Heart left ventricle (tissue), 16 donors: ENCODE data around the gene DHX38. TPM values are rescaled to one million over a fixed set of nuclear protein-coding genes. Genes with fewer than 3 reads are reported as not detected.

Experiments used
- ATAC-seq, 4 donors: fragments of 200-7000 bp; cut with Tn5 transposase; one replicate each; pipeline ENCODE4 v1.9.1; 2020 to 2022; ENCODE audit warnings: moderate library complexity in 4 of 4, mild to moderate bottlenecking in 3 of 4, moderate number of reproducible peaks in 1 of 4
- DNase-seq, 5 donors: peaks; one replicate each; pipeline ENCODE4 v3.0.0-alpha.2; 2020
- H3K27ac ChIP-seq, 12 donors: fragments of 200-600 bp; sonication (generic) in 4 of 12; one replicate each; pipeline versions ENCODE4 v1.5.0 to v1.8.0; 2016 to 2022; ENCODE audit warnings: mild to moderate bottlenecking in 2 of 12
- H3K27me3 ChIP-seq, 9 donors: fragments of 200-600 bp; sonication (generic) in 2 of 9; one replicate each; pipeline versions ENCODE4 v1.5.1 to v1.8.0; 2016 to 2022; ENCODE audit warnings: mild to moderate bottlenecking in 3 of 9
- H3K36me3 ChIP-seq, 9 donors: fragments of 200-600 bp; sonication (generic) in 2 of 9; one replicate each; pipeline versions ENCODE4 v1.5.0 to v1.8.0; 2018 to 2022; ENCODE audit warnings: mild to moderate bottlenecking in 2 of 9
- H3K4me1 ChIP-seq, 12 donors: fragments of 200-600 bp; sonication (generic) in 4 of 12; one replicate each; pipeline versions ENCODE4 v1.5.0 to v1.8.0; 2016 to 2022; ENCODE audit warnings: mild to moderate bottlenecking in 3 of 12
- H3K4me3 ChIP-seq, 12 donors: fragments of 200-600 bp; sonication (generic) in 4 of 12; one replicate each; pipeline versions ENCODE4 v1.5.0 to v1.8.0; 2017 to 2022; ENCODE audit warnings: mild to moderate bottlenecking in 9 of 12, moderate library complexity in 4 of 12
- H3K9me3 ChIP-seq, 12 donors: fragments of 200-600 bp; sonication (generic) in 4 of 12; one replicate each; pipeline versions ENCODE4 v1.5.0 to v1.8.0; 2016 to 2022; ENCODE audit warnings: mild to moderate bottlenecking in 1 of 12
- CTCF ChIP-seq, 12 donors: fragments of 200-600 bp; sonication (generic) in 4 of 12; IDR thresholded peaks; one replicate each; pipeline versions ENCODE4 v1.5.0 to v1.8.0; 2018 to 2022; ENCODE audit warnings: antibody characterized with exemption in 12 of 12, mild to moderate bottlenecking in 5 of 12
- POLR2A ChIP-seq, 2 donors: fragments of 450-650 bp; IDR thresholded peaks; one replicate each; pipeline ENCODE4 v1.6.1; 2017; ENCODE audit warnings: antibody characterized with exemption in 2 of 2, mild to moderate bottlenecking in 2 of 2, moderate library complexity in 2 of 2
- WGBS, 4 donors: extraction: QIAGEN DNeasy Blood & Tissue Kit in 2 of 4; methylation state at CpG; one replicate each; pipeline versions ENCODE4 v1.1.5 to v1.1.7; 2013 to 2018; 5-methylcytosine and 5-hydroxymethylcytosine counted together
- intact Hi-C, 10 donors: fragments of 100-400 bp; cut with DNase I; formaldehyde crosslinking; loops; one replicate each; pipeline versions ENCODE4 v1.11.1 to v1.14.2; 2022
- polyA plus RNA-seq, 2 donors: library from polyadenylated mRNA; stranded (reverse); fragments of 200-250 nt; gene quantifications; one replicate each; pipeline ENCODE4 v1.2.3, GENCODE V29; 2013
- total RNA-seq, 9 donors: library from RNA; depleted of rRNA in 2 of 9; stranded (reverse); fragments of >200 nt in 2 of 9; fragmentation: NEBNext Ultra II Directional in 3 of 9; extraction: Animal tissue kit (Norgen Biotek cat#: 25700) in 3 of 9; gene quantifications; one replicate each; pipeline versions ENCODE4 v1.1.0 to v1.2.4, GENCODE V29; 2016 to 2023
- donor health status: ischemic (EF 13 %, LVEDD 7.1; RV severe dilation, severe dysfunction).
- donor health status: healthy with polysubstance abuse.
- donor health status: DM: no; HTN: yes; CAD: no.
- donor health status: DM: no; HTN: no; CAD: no.
- donor health status: ischemic (EF 25% LVEDD 6.9; RV normal size, moderate dysfunction).
- donor health status: ischemic (EF 25% LVEDD 5.7; RV mildly dilated, moderate dysfunction).
- donor health status: healthy.
- donor health status: DM: yes; HTN: yes; CAD: no.
- donor health status: ischemic (EF 35%, LVEDD 5.7; RV mildly dilated, moderate dysfunction).
- donor health status: nonischemic (EF 11% LVEDD 7.7; RV severe dilation, severe dysfunction).
- donor health status: DM: yes; HTN: yes; CAD: no.
- donor health status: PGD.
- donor health status: ischemic (EF 29% LVEDD 5.4; RV normal size, mild dysfunction).
- donor health status: nonischemic (EF 23%, LVEDD 6.1; RV moderate dilation, normal function).

DHX38 gene
- total and polyA plus RNA-seq, 11 donors, result 30.6 to 66.5 (median 41.4) TPM

DNA sequence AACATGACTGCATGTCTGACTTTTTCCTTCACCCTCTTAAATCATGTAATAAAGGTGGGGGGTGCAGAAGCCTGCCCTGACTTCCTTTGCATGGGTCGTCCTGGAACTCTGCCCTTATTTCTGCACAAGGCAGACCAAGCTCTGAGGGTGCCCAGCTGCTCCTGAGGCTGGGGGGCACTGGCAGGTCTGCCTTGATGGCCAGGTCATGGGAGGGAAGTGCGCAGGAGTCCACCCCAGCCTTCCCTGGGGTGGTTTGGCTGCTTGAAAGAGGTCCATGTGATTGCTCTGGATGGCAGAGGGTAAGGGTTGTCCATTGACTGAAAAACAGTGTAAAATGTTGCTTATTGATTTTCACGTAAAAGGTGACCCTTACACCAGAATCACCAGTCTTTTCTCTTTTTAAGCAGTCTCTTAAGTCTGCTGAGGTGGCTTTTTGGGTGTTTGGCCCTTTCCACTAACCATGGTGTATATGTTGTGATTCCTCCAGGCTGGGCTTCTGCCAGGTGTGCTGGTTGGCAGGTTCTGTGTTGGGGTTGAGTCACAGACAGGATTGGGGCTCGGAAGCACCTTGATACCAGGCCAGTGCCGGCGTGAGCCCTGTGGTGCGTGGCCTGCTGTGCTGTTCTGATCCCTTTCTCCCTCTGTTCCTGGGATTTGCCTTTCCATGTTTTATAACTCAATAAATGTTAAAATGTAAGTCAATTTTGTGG lies 19.4 kb downstream of the DHX38 start:
- intact Hi-C loops, result no loop called here
- Histone ChIP-seq H3K9me3 (no peaks in the 10 kb centered on the region), H3K27ac (no peak overlapping the region), H3K36me3 (peaks cover 10 to 55% (median 52%) of the 10 kb centered on the region in 9 donors), H3K4me1 (peaks cover 0 to 8% (median 0%) of the 10 kb centered on the region in 12 donors), H3K4me3 (no peak overlapping the region), H3K27me3 (no peaks in the 10 kb centered on the region)
- DNase-seq (no peak), ATAC-seq (peak in 3 of 4 donors; percentile 37 to 49 (median 47))
- TF ChIP-seq CTCF (IDR thresholded peaks at IDR 0.05), result no peak
- TF ChIP-seq POLR2A (IDR thresholded peaks at IDR 0.05), result no peak
- 84 to 91% (median 89%) methylated on average over 7 of the region's 7 CpGs for WGBS, 4 donors

DNA sequence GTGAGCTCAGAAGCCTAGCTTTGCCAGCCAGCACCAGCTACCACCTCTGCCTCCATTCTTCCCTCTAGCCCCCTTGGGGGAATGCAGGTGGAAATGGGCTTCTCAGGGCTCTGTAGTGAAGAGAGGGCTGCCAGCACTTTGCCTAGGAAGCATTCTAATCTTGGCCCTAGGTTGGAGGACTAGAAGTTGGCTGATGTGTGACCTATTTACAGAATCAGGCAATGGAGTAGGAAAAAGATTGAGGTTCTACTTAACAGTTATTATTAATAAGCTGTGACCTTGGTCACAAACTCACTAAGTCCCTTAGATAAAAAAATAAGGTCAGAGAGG lies 19.9 kb downstream of the DHX38 start:
- H3K27me3 ChIP-seq, result no peaks in the 10 kb centered on the region
- intact Hi-C loops, result no loop called here
- no peak overlapping the region for H3K27ac ChIP-seq
- no peaks in the 10 kb centered on the region for H3K9me3 ChIP-seq
- H3K36me3 ChIP-seq, result peaks cover 8 to 50% (median 47%) of the 10 kb centered on the region in 9 donors
- H3K4me3 ChIP-seq, result no peak overlapping the region
- peak in 3 of 4 donors; percentile 23 to 41 (median 35) for ATAC-seq
- no peak for TF ChIP-seq CTCF (IDR thresholded peaks at IDR 0.05)
- DNase-seq, result no peak
- peaks cover 0 to 8% (median 0%) of the 10 kb centered on the region in 12 donors for H3K4me1 ChIP-seq

- 83 to 87% (median 86%) methylated on average over 5 of the region's 5 CpGs for WGBS, 4 donors
- no peak for TF ChIP-seq CTCF (IDR thresholded peaks at IDR 0.05)
- no peak for TF ChIP-seq POLR2A (IDR thresholded peaks at IDR 0.05)
- DNase-seq, result no peak
- H3K36me3 ChIP-seq, result no peaks in the 10 kb centered on the region
- H3K4me1 ChIP-seq, result peaks cover 0 to 9% (median 0%) of the 10 kb centered on the region in 12 donors
- no peak for ATAC-seq
- H3K4me3 ChIP-seq, result no peak overlapping the region
- no peaks in the 10 kb centered on the region for H3K9me3 ChIP-seq
- no peak overlapping the region for H3K27ac ChIP-seq
- intact Hi-C loops, result loop anchor here in 7 of 10 donors (10.0 kb wide), 4 partner anchors 55 to 1835 kb away; partner anchors contain the start of gene HPR (in 1 of the 7)
- no peaks in the 10 kb centered on the region for H3K27me3 ChIP-seq
Measured at GRCh38 chr16:72120026-72120425, 26.4 kb downstream of the DHX38 start.

DNA sequence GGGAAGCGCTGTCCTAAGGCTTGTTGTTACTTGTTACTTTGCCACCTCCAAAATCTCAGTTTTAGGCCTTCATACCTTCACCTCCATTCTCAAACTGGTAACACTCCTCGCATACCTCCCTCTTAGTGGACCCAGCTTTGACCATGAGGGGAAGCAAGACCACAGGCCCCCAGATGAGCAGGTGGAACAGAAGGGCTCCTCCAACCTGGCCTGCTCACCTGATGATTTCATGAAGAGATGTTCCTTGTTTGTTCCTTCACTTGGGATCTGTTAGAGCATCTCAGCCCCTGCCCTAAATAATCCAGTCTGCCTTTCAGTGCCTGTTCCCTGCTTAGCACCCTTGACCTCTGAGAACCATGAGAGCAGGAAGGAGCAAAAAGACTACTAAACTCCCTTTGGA lies 28.7 kb downstream of the DHX38 start:
- no peak for DNase-seq
- Histone ChIP-seq H3K9me3 (no peaks in the 10 kb centered on the region), H3K4me1 (peaks cover 0 to 22% (median 0%) of the 10 kb centered on the region in 12 donors), H3K27me3 (peaks cover 0 to 4% (median 0%) of the 10 kb centered on the region in 9 donors), H3K4me3 (no peak overlapping the region), H3K36me3 (no peaks in the 10 kb centered on the region), H3K27ac (no peak overlapping the region)
- WGBS, 4 donors, result 90 to 98% (median 96%) methylated on average over 2 of the region's 2 CpGs
- no peak for TF ChIP-seq CTCF (IDR thresholded peaks at IDR 0.05)
- ATAC-seq, result no peak
- intact Hi-C loops, result loop anchor here in 7 of 10 donors (10.0 kb wide), 4 partner anchors 58 to 1832 kb away; partner anchors contain the start of gene HPR (in 1 of the 7)
